Adrenal gland (tissue), 5 donors: ENCODE measurements around the gene GADD45B.

Experiments
- POLR2A ChIP-seq, 2 donors: fragments of 450-650 bp; IDR thresholded peaks; one replicate each; pipeline ENCODE4 v1.6.1; 2017; ENCODE audit warnings: antibody characterized with exemption in 2 of 2, mild to moderate bottlenecking in 2 of 2, moderate library complexity in 1 of 2
- TF ChIP-seq, protein P1 (sequence below), 6 experiments: fragments of 450-650 bp in 4 of 6; fragments of 200-600 bp in 2 of 6; sonication (generic) in 1 of 6; IDR thresholded peaks; 1 replicate in 5 of 6; 2 replicates in 1 of 6; pipeline versions ENCODE4 v1.5.1 to v1.8.0; 2016 to 2021; ENCODE audit warnings: antibody characterized with exemption in 6 of 6, mild to moderate bottlenecking in 2 of 6, moderate library complexity in 1 of 6
- donor health status: DM: no; HTN: no; CAD: no.

- TF ChIP-seq, protein P1, sequence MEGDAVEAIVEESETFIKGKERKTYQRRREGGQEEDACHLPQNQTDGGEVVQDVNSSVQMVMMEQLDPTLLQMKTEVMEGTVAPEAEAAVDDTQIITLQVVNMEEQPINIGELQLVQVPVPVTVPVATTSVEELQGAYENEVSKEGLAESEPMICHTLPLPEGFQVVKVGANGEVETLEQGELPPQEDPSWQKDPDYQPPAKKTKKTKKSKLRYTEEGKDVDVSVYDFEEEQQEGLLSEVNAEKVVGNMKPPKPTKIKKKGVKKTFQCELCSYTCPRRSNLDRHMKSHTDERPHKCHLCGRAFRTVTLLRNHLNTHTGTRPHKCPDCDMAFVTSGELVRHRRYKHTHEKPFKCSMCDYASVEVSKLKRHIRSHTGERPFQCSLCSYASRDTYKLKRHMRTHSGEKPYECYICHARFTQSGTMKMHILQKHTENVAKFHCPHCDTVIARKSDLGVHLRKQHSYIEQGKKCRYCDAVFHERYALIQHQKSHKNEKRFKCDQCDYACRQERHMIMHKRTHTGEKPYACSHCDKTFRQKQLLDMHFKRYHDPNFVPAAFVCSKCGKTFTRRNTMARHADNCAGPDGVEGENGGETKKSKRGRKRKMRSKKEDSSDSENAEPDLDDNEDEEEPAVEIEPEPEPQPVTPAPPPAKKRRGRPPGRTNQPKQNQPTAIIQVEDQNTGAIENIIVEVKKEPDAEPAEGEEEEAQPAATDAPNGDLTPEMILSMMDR (IDR thresholded peaks at IDR 0.05): no peak
- TF ChIP-seq POLR2A (IDR thresholded peaks at IDR 0.05): no peak
Observed at GRCh38 chr19:2443785-2444182, 32.1 kb upstream of the GADD45B start.
